ENCODE measurements around the gene SPATA31A5.
"Not testable (repeated sequence)": the region's sequence is repeated elsewhere in the genome, so short reads cannot be mapped to it uniquely, and the experiment has no call there.

The SPATA31A5 gene

GRCh38 chr9:60914107-60914506 lies at the start of gene SPATA31A5:
TSS of gene SPATA31A5 (plus strand) at chr9:60914407. CDS start at chr9:60914436, 29 bp downstream.
- H3K27me3 Mint-ChIP-seq; H3K36me3 Mint-ChIP-seq (ENCODE audit: insufficient read depth); DNase-seq (ENCODE audit: low spot score in 2 of 2); H3K4me3 Mint-ChIP-seq; H3K27ac Mint-ChIP-seq (ENCODE audit: low read depth); H3K9me3 Mint-ChIP-seq; ATAC-seq (replicated peaks; ENCODE audit: extremely low read depth, poor library complexity, severe bottlenecking); H3K4me1 Mint-ChIP-seq: not testable (repeated sequence)

GRCh38 chr9:60962990-60963350 lies 48.8 kb downstream of the SPATA31A5 start:
- H3K9me3 Mint-ChIP-seq; DNase-seq (ENCODE audit: low spot score in 2 of 2); H3K27me3 Mint-ChIP-seq; H3K36me3 Mint-ChIP-seq (ENCODE audit: insufficient read depth); ATAC-seq (replicated peaks; ENCODE audit: extremely low read depth, poor library complexity, severe bottlenecking); H3K4me1 Mint-ChIP-seq; H3K27ac Mint-ChIP-seq (ENCODE audit: low read depth); H3K4me3 Mint-ChIP-seq: not testable (repeated sequence)

DNA sequence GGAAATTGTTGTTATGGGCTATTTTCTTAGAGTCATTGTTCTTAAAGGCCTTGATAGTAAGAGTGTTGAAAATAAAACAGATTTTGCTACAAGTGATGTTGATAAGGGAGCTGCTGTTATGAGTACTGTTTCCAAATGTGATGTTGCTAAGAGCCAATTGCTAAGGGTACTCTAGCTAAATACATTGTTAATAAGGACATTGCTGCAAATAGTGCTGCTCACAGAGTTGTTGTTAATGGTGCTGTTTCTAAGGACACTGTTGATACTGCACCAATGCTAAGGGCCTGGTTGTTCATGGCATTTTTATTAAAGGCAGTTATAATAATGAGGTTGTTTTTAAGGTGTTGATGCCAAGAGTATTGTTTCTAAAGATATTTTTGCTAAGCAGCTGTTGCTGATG lies 52.2 kb downstream of the SPATA31A5 start:
- DNase-seq (ENCODE audit: low spot score in 2 of 2); H3K27me3 Mint-ChIP-seq; H3K9me3 Mint-ChIP-seq; H3K4me1 Mint-ChIP-seq; H3K27ac Mint-ChIP-seq (ENCODE audit: low read depth); H3K4me3 Mint-ChIP-seq; H3K36me3 Mint-ChIP-seq (ENCODE audit: insufficient read depth); ATAC-seq (replicated peaks; ENCODE audit: extremely low read depth, poor library complexity, severe bottlenecking): not testable (repeated sequence)
